ENCODE results near the gene GALNT13.

DNA sequence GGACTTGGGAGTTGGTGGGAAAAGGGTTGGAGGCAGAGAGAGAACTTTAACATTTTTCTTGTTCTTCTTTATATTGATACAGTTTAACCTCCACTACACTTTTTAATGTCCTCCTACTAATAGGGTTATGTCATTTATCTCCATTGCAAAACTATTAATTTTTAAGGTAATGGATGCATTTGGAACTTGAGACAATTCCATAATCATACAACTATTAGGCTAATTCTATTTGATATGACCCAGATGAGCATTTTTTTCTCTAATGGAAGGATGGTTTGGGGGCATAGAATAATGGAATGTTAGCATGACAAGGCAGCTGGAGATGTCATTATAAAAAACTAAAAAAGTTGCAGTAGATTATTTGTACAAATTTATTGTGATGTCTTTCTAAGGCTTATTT is 587.6 kb downstream of the GALNT13 start:
- TF ChIP-seq POLR2A (IDR thresholded peaks at IDR 0.05) (no peak), POLR2AphosphoS5 (IDR thresholded peaks at IDR 0.05; ENCODE audit: insufficient read depth in 1 of 2, low read depth in 1 of 2) (no peak), CTCF (IDR thresholded peaks at IDR 0.05) (no peak)
